Left hindlimb (tissue), 1 donor: ENCODE results near the gene GBA2.

Experiments used
- DNase-seq: peaks from one replicate; pipeline ENCODE4 v3.0.0-alpha.2; 2018

The GBA2 gene

GRCh38 chr9:35763803-35764202, 14.8 kb upstream of the GBA2 start:
- DNase-seq = no peak

GRCh38 chr9:35763181-35763580, 14.2 kb upstream of the GBA2 start:
- no peak for DNase-seq

- no peak for DNase-seq
Measured at GRCh38 chr9:35760651-35761050, 11.6 kb upstream of the GBA2 start.

GRCh38 chr9:35759795-35760194, 10.8 kb upstream of the GBA2 start:
- no peak for DNase-seq

GRCh38 chr9:35758475-35759050, 9.5 kb upstream of the GBA2 start:
- DNase-seq = no peak

GRCh38 chr9:35757892-35758275, 8.9 kb upstream of the GBA2 start:
- DNase-seq = no peak

GRCh38 chr9:35757226-35757891, 8.3 kb upstream of the GBA2 start:
- DNase-seq = peak; percentile 80

- no peak for DNase-seq
Measured at GRCh38 chr9:35756275-35757225, 7.5 kb upstream of the GBA2 start.

GRCh38 chr9:35755071-35755470, 6.0 kb upstream of the GBA2 start:
- DNase-seq = no peak

GRCh38 chr9:35754264-35754663, 5.2 kb upstream of the GBA2 start, which contains the start of gene MSMP:
Gene MSMP, minus strand, starts transcription at chr9:35754276. Its CDS starts 147 bp downstream, at chr9:35754129.
- DNase-seq = no peak

- DNase-seq = no peak
Measured at GRCh38 chr9:35753466-35753865, 4.4 kb upstream of the GBA2 start.

GRCh38 chr9:35750256-35750531, 1.2 kb upstream of the GBA2 start:
- no peak for DNase-seq

- no peak for DNase-seq
Measured at GRCh38 chr9:35749515-35750255, 657 bp upstream of the GBA2 start.

GRCh38 chr9:35748242-35748857, 678 bp downstream of the GBA2 start:
- DNase-seq = no peak

GRCh38 chr9:35746583-35746982, 2.4 kb downstream of the GBA2 start:
- DNase-seq = no peak

GRCh38 chr9:35745569-35745968, 3.5 kb downstream of the GBA2 start:
- DNase-seq = no peak

GRCh38 chr9:35743880-35744518, 5.0 kb downstream of the GBA2 start:
- no peak for DNase-seq

GRCh38 chr9:35743452-35743851, 5.6 kb downstream of the GBA2 start:
- no peak for DNase-seq

- DNase-seq = no peak
Measured at GRCh38 chr9:35741740-35742139, 7.3 kb downstream of the GBA2 start.

GRCh38 chr9:35740243-35740642, 8.8 kb downstream of the GBA2 start:
- DNase-seq = no peak

GRCh38 chr9:35738924-35739323, 10.1 kb downstream of the GBA2 start:
- peak; percentile 13 for DNase-seq

- DNase-seq = peak; percentile 15
Measured at GRCh38 chr9:35738186-35738585, 10.8 kb downstream of the GBA2 start.
